ENCODE measurements around the gene UGT8.

DNA sequence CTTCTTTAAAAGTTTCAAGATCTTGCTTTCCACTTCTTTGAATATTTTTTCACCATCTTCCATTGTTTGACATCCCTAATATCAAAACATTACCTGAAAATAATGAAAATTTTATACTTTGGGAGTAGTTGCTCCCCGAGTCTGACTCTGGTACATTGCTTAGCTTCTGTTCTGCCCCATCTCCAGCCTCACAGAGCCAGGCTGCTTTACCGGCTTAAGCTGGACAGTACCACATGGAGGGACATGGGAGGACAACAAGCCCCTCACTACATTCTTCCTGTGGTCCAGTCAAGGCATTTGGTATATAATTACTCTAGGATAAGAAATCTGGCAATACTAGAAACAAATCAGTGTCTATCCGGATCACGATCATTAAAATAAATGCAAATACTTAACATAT, 60.2 kb downstream of the UGT8 start:
- TF ChIP-seq, protein P1, sequence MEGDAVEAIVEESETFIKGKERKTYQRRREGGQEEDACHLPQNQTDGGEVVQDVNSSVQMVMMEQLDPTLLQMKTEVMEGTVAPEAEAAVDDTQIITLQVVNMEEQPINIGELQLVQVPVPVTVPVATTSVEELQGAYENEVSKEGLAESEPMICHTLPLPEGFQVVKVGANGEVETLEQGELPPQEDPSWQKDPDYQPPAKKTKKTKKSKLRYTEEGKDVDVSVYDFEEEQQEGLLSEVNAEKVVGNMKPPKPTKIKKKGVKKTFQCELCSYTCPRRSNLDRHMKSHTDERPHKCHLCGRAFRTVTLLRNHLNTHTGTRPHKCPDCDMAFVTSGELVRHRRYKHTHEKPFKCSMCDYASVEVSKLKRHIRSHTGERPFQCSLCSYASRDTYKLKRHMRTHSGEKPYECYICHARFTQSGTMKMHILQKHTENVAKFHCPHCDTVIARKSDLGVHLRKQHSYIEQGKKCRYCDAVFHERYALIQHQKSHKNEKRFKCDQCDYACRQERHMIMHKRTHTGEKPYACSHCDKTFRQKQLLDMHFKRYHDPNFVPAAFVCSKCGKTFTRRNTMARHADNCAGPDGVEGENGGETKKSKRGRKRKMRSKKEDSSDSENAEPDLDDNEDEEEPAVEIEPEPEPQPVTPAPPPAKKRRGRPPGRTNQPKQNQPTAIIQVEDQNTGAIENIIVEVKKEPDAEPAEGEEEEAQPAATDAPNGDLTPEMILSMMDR (conservative IDR thresholded peaks at IDR 0.05; ENCODE audit: low read length) = no peak
- TF ChIP-seq EZH2phosphoT487 (IDR thresholded peaks at IDR 0.05; ENCODE audit: borderline replicate concordance, low read depth, low read length) = no peak
